HepG2 (cell line): ENCODE results near the gene HCLS1. TPM values are rescaled to one million over a fixed set of nuclear protein-coding genes. Genes with fewer than 3 reads are reported as not detected.

Experiments
- EP300 ChIP-seq, 3 experiments: sonication (generic) in 1 of 3; formaldehyde crosslinking in 1 of 3; IDR thresholded peaks; 2 replicates each; pipeline versions ENCODE4 v1.5.1 to v1.6.1; 2011 to 2020; ENCODE audit warnings: low read depth in 2 of 3, low read length in 2 of 3, borderline replicate concordance in 1 of 3, improper control_type of control experiment in 1 of 3, mild to moderate bottlenecking in 1 of 3, missing genetic modification reagents in 1 of 3, moderate library complexity in 1 of 3
- FOSL2 ChIP-seq: sonication (generic); formaldehyde crosslinking; IDR thresholded peaks from 2 replicates; pipeline ENCODE4 v1.4.0; 2020; ENCODE audit warnings: missing genetic modification reagents
- FOXA3 ChIP-seq: IDR thresholded peaks from 2 replicates; pipeline ENCODE4 v1.6.1; 2016; ENCODE audit warnings: missing genetic modification reagents, missing compliant biosample characterization
- FOXP1 ChIP-seq, 2 experiments: fragments of 450-650 bp in 1 of 2; IDR thresholded peaks; 2 replicates each; pipeline ENCODE4 v1.6.1; 2017 to 2018; ENCODE audit warnings: antibody characterized with exemption in 1 of 2
- HINFP ChIP-seq: sonication (generic); formaldehyde crosslinking; IDR thresholded peaks from 2 replicates; pipeline ENCODE4 v1.4.0; 2020; ENCODE audit warnings: low read depth, mild to moderate bottlenecking, missing genetic modification reagents
- XBP1 ChIP-seq: sonication (generic); formaldehyde crosslinking; IDR thresholded peaks from 2 replicates; pipeline ENCODE4 v1.5.0; 2020; ENCODE audit warnings: missing genetic modification reagents
- YY1 ChIP-seq: IDR thresholded peaks from 2 replicates; pipeline ENCODE4 v1.6.1; 2011; ENCODE audit warnings: low read length, low read depth, moderate library complexity, mild to moderate bottlenecking; ENCODE audit not compliant: insufficient read depth, insufficient replicate concordance
- ZNF251 ChIP-seq: sonication (generic); formaldehyde crosslinking; IDR thresholded peaks from 2 replicates; pipeline ENCODE4 v1.9.0; 2021; ENCODE audit warnings: mild to moderate bottlenecking, missing genetic modification reagents
- ZNF569 ChIP-seq: sonication (generic); formaldehyde crosslinking; IDR thresholded peaks from 2 replicates; pipeline ENCODE4 v1.5.0; 2020; ENCODE audit warnings: mild to moderate bottlenecking, missing genetic modification reagents, moderate library complexity, borderline replicate concordance
- ZSCAN22 ChIP-seq: sonication (generic); formaldehyde crosslinking; IDR thresholded peaks from 2 replicates; pipeline ENCODE4 v1.4.0; 2020; ENCODE audit warnings: mild to moderate bottlenecking, missing genetic modification reagents
- polyA plus RNA-seq, 8 experiments: library from polyadenylated mRNA; depleted of rRNA in 3 of 8; stranded (reverse) in 7 of 8; unstranded in 1 of 8; fragments of >200 nt; fragmentation: Illumina TruSeq in 4 of 8; extraction: Trizol in 4 of 8; gene quantifications; 2 replicates each; pipeline versions ENCODE4 v1.2.1 to v1.2.3, GENCODE V29; 2011 to 2016; ENCODE audit warnings: low read depth in 4 of 8, missing spikeins in 1 of 8, mixed read lengths in 1 of 8; ENCODE audit not compliant: insufficient read depth in 1 of 8
- total RNA-seq, 5 experiments: library from RNA; depleted of rRNA; stranded (reverse); fragments of >200 nt; fragmentation: Illumina TruSeq; extraction: Trizol; gene quantifications; 2 replicates each; pipeline ENCODE4 v1.2.3, GENCODE V29; 2016; ENCODE audit warnings: low read depth in 1 of 5
- TF ChIP-seq, protein P1 (sequence below): sonication (generic); formaldehyde crosslinking; IDR thresholded peaks from 2 replicates; pipeline ENCODE4 v1.9.0; 2021; ENCODE audit warnings: missing genetic modification reagents, borderline replicate concordance

HCLS1 gene
- total and polyA plus RNA-seq, 2 of the 13 experiments (the other 11 are each of a cell fraction or from before 2014, with no cell fraction given): not detected

- TF ChIP-seq XBP1: no peak
- TF ChIP-seq, protein P1, sequence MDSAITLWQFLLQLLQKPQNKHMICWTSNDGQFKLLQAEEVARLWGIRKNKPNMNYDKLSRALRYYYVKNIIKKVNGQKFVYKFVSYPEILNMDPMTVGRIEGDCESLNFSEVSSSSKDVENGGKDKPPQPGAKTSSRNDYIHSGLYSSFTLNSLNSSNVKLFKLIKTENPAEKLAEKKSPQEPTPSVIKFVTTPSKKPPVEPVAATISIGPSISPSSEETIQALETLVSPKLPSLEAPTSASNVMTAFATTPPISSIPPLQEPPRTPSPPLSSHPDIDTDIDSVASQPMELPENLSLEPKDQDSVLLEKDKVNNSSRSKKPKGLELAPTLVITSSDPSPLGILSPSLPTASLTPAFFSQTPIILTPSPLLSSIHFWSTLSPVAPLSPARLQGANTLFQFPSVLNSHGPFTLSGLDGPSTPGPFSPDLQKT (CRISPR knock-in tag): no peak
- peak; percentile 40 for TF ChIP-seq FOSL2
- no peak for TF ChIP-seq ZNF251
- TF ChIP-seq HINFP (CRISPR knock-in tag): no peak
- TF ChIP-seq ZSCAN22: no peak
- TF ChIP-seq ZNF569 (CRISPR knock-in tag): no peak
- no peak for TF ChIP-seq FOXP1 (IDR thresholded peaks at IDR 0.05)
- peak; percentile 37; the same call in 1 of the 2 replicates for TF ChIP-seq FOXP1 (CRISPR knock-in tag; IDR thresholded peaks at IDR 0.05)
- no peak for TF ChIP-seq YY1
- peak in 1 of 2 experiments; percentile 13; a peak in 1 of 4 replicates for TF ChIP-seq EP300 (IDR thresholded peaks at IDR 0.05; ENCODE audit: low read depth in 2 of 2, low read length in 2 of 2)
- no peak for TF ChIP-seq EP300 (CRISPR knock-in tag; IDR thresholded peaks at IDR 0.05; ENCODE audit: borderline replicate concordance)
- peak; percentile 38; the same call in 1 of the 2 replicates for TF ChIP-seq FOXA3 (CRISPR knock-in tag)
These were observed 17.9 kb downstream of the HCLS1 start (continued) for GRCh38 chr3:121642601-121643314.
